Measurements from ENCODE around the gene PLXNB3. TPM values are rescaled to one million over a fixed set of nuclear protein-coding genes. Genes with fewer than 3 reads are reported as not detected.

Gene PLXNB3
- total RNA-seq, 4 donors from 2014 or later = 3.1 to 46.2 (median 24.7) TPM

- DNase-seq = peak; percentile 19
- Histone ChIP-seq H3K4me1 (peaks cover 0 to 26% (median 22%) of the 10 kb centered on the region in 4 donors), H3K27ac (peak overlapping the region; percentile 91 to 99 (median 98)), H3K36me3 (no peaks in the 10 kb centered on the region), H3K4me3 (peak overlapping the region; percentile 33 to 79 (median 56)), H3K27me3 (no peaks in the 10 kb centered on the region), H3K9me3 (no peaks in the 10 kb centered on the region)
- 41 to 60% methylated on average over 1 to 43 of the region's 47 CpGs for WGBS, 2 donors (ENCODE audit: low coverage in 1 of 2)
- TF ChIP-seq EP300 (IDR thresholded peaks at IDR 0.05; ENCODE audit: low read depth) = no peak
- no peak for TF ChIP-seq POLR2AphosphoS5 (IDR thresholded peaks at IDR 0.05)
- no peak for TF ChIP-seq CTCF (IDR thresholded peaks at IDR 0.05)
- no peak for TF ChIP-seq POLR2A (IDR thresholded peaks at IDR 0.05)
- in situ Hi-C loops (cut with MboI; ENCODE audit: low pct_ligation_motif_present in 1 of 4, low pct_unique_long_range_greater_than_20kb in 1 of 4, low sequenced_read_pairs in 3 of 4) (loop anchor here in 1 of 4 donors (25.0 kb wide), 1 partner anchor 142 kb away; the partner anchor contains the start of genes ARHGAP4, NAA10 and RENBP), intact Hi-C loops (cut with DNase I; ENCODE audit: low total_unique reads) (no loop called here)
Measured at GRCh38 chrX:153794897-153795816, 31.1 kb downstream of the PLXNB3 start.

GRCh38 chrX:153797415-153798015, 33.5 kb downstream of the PLXNB3 start:
- WGBS, 2 donors (ENCODE audit: low coverage in 1 of 2) = 88% methylated on average over 10 of the region's 15 CpGs; no CpG with 5 or more reads in 1 of the 2 donors
- H3K9me3 ChIP-seq = no peaks in the 10 kb centered on the region
- H3K36me3 ChIP-seq = no peaks in the 10 kb centered on the region
- peaks cover 0 to 23% (median 20%) of the 10 kb centered on the region in 4 donors for H3K4me1 ChIP-seq
- intact Hi-C loops (cut with DNase I; ENCODE audit: low total_unique reads) (no loop called here), in situ Hi-C loops (cut with MboI; ENCODE audit: low pct_ligation_motif_present in 1 of 4, low pct_unique_long_range_greater_than_20kb in 1 of 4, low sequenced_read_pairs in 3 of 4) (loop anchor here in 1 of 4 donors (25.0 kb wide), 1 partner anchor 140 kb away; the partner anchor contains the start of genes ARHGAP4, NAA10 and RENBP)
- H3K4me3 ChIP-seq = no peak overlapping the region
- TF ChIP-seq EP300 (IDR thresholded peaks at IDR 0.05; ENCODE audit: low read depth) (no peak), POLR2A (IDR thresholded peaks at IDR 0.05) (no peak), CTCF (IDR thresholded peaks at IDR 0.05) (no peak), POLR2AphosphoS5 (IDR thresholded peaks at IDR 0.05) (no peak)
- no peaks in the 10 kb centered on the region for H3K27me3 ChIP-seq
- DNase-seq = no peak
- H3K27ac ChIP-seq = no peak overlapping the region

DNA sequence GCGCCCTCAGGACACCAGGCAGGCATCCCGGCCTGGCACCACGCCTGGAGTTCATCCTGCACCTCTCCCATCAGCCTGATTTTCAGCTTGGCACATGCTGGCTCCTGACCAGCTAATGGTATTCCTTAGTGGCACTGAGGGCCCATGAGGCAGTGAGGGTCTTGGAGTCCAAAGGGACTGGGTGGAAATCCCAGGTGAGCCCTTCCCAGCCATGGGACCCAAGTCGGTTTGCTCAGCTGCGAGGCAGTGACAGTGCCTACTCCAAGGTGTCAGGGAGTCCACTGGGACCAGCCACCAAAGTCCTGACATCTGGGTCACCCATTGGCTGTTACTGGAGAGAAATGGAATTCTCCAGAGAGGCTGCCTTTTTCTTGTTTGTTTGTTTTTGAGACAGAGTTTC, 35.3 kb downstream of the PLXNB3 start:
- TF ChIP-seq EP300 (IDR thresholded peaks at IDR 0.05; ENCODE audit: low read depth) = no peak
- no peak for TF ChIP-seq POLR2AphosphoS5 (IDR thresholded peaks at IDR 0.05)
- TF ChIP-seq POLR2A (IDR thresholded peaks at IDR 0.05) = no peak
- Histone ChIP-seq H3K9me3 (no peaks in the 10 kb centered on the region), H3K27ac (no peak overlapping the region), H3K27me3 (no peaks in the 10 kb centered on the region), H3K4me3 (no peak overlapping the region), H3K4me1 (peaks cover 0 to 15% (median 10%) of the 10 kb centered on the region in 4 donors), H3K36me3 (no peaks in the 10 kb centered on the region)
- no peak for DNase-seq
- intact Hi-C loops (cut with DNase I; ENCODE audit: low total_unique reads) (no loop called here), in situ Hi-C loops (cut with MboI; ENCODE audit: low pct_ligation_motif_present in 1 of 4, low pct_unique_long_range_greater_than_20kb in 1 of 4, low sequenced_read_pairs in 3 of 4) (loop anchor here in 1 of 4 donors (25.0 kb wide), 1 partner anchor 138 kb away; the partner anchor contains the start of genes ARHGAP4, NAA10 and RENBP)
- WGBS, 2 donors (ENCODE audit: low coverage in 1 of 2) = 85% methylated on average over 5 of the region's 5 CpGs; no CpG with 5 or more reads in 1 of the 2 donors

DNA sequence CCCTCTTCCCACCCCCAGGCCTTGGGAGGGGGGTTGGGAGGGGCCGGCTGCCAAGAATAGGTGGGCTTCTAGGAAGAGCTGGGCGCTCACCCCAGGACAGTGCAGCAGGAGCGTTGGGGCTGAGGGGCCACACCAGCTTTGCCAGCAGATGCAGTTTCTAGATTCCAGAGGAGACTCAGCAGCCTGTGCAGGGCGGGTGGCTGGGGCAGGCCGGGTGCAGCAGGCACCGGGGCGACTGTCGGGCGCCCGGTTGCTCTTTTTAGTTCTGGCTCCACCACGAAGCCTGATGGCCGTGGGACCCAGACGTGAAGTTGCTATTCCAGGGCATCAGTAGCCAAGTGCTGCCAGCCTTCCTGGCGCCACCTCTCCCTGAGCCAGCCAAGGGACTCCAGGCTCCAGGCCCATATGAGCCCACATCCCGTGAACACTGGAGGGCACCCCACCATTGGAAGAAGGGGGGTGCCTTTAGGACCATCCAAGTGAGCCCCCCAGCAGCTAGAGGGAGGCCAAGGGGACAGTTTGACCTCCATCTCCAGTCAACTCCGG, 36.2 kb downstream of the PLXNB3 start:
- Histone ChIP-seq H3K36me3 (no peaks in the 10 kb centered on the region), H3K27me3 (no peaks in the 10 kb centered on the region), H3K27ac (no peak overlapping the region), H3K4me3 (no peak overlapping the region), H3K4me1 (peaks cover 0 to 13% (median 9%) of the 10 kb centered on the region in 4 donors), H3K9me3 (no peaks in the 10 kb centered on the region)
- in situ Hi-C loops (cut with MboI; ENCODE audit: low pct_ligation_motif_present in 1 of 4, low pct_unique_long_range_greater_than_20kb in 1 of 4, low sequenced_read_pairs in 3 of 4) = loop anchor here in 1 of 4 donors (25.0 kb wide), 1 partner anchor 112 kb away; the partner anchor contains the start of gene AVPR2
- 86% methylated on average over 14 of the region's 16 CpGs; no CpG with 5 or more reads in 1 of the 2 donors for WGBS, 2 donors (ENCODE audit: low coverage in 1 of 2)
- intact Hi-C loops (cut with DNase I; ENCODE audit: low total_unique reads) = no loop called here
- TF ChIP-seq POLR2A (IDR thresholded peaks at IDR 0.05) (no peak), EP300 (IDR thresholded peaks at IDR 0.05; ENCODE audit: low read depth) (no peak), CTCF (IDR thresholded peaks at IDR 0.05) (no peak), POLR2AphosphoS5 (IDR thresholded peaks at IDR 0.05) (no peak)
- DNase-seq = no peak
